Measurements from ENCODE around the gene ATP5PB.

GRCh38 chr1:111406321-111406768 is 42.9 kb upstream of the ATP5PB start:
- TF ChIP-seq FOXM1 (IDR thresholded peaks at IDR 0.05; ENCODE audit: borderline replicate concordance) (no peak), ELF4 (IDR thresholded peaks at IDR 0.05) (no peak), NFRKB (IDR thresholded peaks at IDR 0.05) (no peak), HDGF (IDR thresholded peaks at IDR 0.05; ENCODE audit: borderline replicate concordance) (no peak), SP1 (IDR thresholded peaks at IDR 0.05) (no peak), FOXK2 (IDR thresholded peaks at IDR 0.05) (no peak), ZNF384 (IDR thresholded peaks at IDR 0.05) (no peak), LEF1 (IDR thresholded peaks at IDR 0.05; ENCODE audit: borderline replicate concordance) (no peak), L3MBTL2 (conservative IDR thresholded peaks at IDR 0.05) (no peak), ARNT (IDR thresholded peaks at IDR 0.05) (no peak), BHLHE40 (IDR thresholded peaks at IDR 0.05; ENCODE audit: borderline replicate concordance) (no peak), PKNOX1 (IDR thresholded peaks at IDR 0.05) (no peak), TARDBP (IDR thresholded peaks at IDR 0.05) (no peak)

Data from HEK293T (cell line).